Femur (tissue), 1 donor: Measurements from ENCODE around the gene MOXD1.
"Not testable (repeated sequence)": the region's sequence is repeated elsewhere in the genome, so short reads cannot be mapped to it uniquely, and the experiment has no call there.

Experiments used
- DNase-seq: peaks from one replicate; pipeline ENCODE4 v3.0.0-alpha.2; 2017

MOXD1 gene

DNA sequence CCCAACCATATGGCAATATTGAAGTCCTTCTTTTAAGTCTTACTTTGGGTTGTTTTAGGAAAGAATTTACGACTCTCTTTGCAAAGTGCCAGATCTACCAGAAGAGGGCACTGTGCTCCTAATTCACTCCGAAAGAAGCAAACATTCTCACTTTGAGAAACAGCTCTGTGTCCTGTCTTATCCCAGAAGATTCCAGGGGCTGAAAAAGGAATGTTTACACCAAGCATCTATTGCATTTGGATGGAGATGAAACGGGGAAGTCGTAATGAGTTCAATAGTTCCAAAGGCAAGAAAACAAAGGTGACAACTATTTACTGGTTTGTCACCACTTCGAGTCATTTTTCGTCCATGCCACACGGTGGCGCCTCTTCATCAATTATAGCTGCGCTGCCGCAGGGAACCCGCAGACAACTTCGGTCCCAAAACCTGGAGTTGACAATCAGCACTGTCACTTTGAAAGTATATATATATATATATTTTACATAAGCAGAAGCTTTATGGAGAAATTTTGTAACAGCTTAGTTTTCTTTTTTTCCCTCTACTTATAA lies 121.6 kb downstream of the MOXD1 start:
- DNase-seq = peak; percentile 76

DNA sequence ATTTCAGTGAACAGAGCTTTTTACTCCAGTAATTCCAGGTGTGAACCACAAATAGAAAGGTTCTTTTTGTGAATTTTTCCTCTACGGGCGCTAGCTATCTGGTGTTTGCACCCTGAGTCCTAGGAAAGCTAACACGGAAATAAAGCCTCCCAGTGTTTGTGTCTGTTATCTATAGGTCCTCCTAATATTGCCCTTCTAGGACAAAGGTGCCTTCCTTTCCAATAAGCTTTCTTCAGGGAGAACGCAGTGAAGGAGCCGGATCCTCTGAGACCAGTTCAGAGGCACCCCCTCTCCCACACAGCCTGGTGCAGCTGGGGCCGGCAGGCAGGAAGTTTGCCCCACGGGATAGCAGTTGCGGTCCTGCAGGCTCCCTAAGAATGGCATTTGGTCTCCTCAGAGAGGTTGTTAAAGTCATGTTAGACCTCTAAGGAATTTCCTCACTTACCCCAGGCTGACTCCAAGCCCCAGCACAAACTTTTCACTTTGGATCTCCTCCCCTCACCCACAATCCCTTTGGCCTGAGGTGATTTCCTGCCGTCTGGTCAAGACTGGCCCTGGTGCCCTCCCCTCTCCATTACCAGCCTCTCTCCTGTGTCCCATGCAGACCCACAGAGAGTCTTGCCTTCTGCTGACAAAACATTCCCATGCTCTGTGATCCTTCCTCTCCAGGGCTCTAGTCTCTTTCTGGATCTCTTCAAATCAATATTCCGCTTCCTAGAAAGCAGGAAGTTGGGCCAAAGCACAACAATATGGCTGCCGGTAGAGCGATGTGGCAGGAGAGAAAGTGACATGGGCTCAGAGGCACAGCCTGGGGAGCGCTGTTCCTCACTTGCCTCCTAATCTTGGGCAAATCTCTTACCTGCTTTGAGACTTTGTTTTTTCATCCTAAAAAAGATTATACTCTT lies 126.0 kb downstream of the MOXD1 start:
- no peak for DNase-seq

DNA sequence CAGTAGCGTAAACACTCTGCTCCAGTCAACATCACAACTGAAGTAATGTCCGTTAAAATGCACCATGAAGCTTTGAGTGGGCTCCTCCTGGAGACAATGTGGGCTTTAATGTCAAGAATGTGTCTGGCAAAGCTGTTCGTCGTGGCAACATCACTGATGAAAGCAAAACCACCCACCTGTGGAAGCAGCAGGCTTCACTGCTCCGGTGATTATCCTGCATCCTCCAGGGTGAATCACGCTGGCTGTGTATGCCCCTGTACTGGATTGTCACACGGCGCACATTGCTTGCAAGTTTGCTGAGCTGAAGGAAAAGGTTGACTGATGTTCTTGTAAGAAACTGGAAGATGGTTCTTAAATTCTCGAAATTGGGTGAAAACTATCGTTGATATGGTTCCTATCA lies 128.5 kb downstream of the MOXD1 start:
- no peak for DNase-seq

DNA sequence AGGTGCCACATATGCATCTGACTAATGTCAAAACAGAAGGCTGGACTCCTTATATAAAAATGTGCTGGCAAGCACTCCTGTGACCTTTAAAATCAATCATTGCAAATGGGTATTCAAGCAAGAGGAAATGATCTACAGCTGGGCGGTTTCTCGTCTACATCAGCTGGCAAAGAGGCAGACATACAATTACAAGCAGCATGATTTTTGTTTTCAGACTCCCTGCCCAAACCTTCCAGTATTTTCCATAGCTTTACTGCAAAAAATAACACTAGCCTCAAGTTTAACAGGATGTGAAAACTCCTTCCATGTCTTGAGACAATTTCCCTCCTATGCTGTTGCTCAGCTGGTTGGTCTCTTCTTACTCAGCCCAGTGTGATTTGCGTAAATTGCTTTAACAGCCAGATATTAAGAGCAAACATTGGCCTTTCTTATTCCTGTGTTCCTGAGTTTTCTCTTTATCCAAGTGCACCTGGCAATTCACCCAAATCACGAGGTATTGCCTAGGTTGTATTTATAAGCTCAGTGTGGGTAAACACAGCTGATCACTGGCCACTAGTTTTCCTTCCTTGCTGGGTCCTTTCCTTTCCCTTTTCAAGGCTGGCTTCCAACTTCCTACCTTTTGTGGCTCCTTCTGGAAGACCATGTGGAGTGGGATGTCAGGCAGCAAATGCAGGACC lies 130.4 kb downstream of the MOXD1 start:
- peak; percentile 63 for DNase-seq

DNA sequence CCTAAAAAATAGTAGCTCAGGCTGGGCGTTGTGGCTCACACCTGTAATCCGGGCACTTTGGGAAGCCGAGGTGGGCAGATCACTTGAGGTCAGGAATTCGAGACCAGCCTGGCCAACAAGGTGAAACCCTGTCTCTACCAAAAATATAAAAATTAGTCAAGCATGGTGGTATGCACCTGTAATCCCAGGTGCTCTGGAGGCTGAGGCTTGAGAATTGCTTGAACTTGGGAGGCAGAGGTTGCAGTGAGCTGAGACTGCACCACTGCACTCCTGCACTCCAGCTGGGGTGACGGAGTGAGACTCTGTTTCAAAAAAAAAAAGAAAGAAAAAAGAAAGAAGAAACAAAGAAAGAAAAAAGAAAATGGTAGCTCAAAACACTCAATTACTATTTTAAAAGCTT lies 132.6 kb downstream of the MOXD1 start:
- DNase-seq = not testable (repeated sequence)

DNA sequence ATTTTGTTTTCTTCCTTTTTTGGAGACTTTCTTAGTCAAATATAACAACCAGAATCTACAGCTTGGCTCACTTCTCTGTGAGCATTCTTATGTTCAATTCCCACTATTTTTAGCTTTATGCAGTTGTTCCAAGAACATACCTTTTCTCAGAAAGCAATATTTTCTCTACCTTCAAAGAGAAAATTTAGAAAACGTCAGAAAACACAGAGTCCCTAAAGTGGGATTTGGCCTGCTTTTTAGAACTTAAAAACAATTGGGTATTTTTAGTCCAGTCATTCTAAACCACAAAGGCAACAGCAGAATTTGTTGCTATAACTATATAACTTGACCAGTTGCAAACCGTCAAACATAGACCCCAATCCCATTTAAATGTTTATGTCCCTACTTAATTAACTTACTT lies 133.1 kb downstream of the MOXD1 start:
- DNase-seq = no peak

DNA sequence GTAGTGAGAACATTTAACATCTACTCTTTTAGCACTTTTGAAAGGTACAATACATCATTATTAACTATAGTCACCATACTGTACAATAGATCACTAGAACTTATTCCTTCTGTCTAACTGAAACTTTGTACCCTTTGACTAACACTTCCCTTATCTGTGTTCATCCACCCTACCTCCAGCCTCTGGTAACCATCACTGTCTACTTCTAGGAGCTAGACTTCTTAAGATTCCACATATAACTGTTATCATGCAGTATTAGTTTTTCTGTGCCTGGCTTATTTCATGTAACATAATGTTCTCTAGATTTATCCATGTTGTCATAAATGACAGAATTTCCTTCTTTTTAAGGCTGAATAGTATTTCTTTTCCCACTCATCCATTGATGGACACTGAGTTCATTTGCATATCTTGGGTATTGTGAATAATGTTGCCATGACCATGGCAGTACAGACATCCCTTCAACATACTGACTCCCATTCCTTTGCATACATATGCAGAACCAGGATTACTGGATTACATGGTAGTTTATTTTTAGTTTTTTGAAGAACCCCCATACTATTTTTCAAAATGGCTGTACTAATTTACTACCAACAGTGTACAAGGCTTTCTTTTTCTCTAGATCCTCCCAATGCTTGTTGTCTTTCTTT lies 135.7 kb downstream of the MOXD1 start:
- DNase-seq = no peak

DNA sequence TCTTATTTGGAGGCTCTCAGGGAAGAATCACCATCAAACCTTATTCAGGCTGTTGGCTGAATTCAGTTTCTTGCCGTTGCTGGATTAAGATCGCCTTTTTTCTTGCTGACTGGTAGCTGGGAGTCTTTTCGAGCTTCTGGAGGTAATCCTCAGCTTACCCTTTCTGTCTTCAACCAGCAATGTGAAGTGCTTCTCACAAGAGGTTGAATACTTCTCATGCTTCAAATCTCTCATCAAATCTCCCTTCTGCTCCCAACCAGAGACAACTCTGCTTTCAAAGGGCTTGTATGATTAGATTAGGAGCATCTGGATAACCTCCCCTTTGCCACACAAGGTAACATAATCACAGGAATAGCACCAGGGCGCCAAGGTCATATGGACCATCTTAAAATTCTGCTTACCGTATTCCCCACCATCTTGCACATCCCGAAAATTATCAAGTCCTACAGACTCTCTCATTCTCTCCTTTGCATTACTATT lies 137.2 kb downstream of the MOXD1 start:
- no peak for DNase-seq

DNA sequence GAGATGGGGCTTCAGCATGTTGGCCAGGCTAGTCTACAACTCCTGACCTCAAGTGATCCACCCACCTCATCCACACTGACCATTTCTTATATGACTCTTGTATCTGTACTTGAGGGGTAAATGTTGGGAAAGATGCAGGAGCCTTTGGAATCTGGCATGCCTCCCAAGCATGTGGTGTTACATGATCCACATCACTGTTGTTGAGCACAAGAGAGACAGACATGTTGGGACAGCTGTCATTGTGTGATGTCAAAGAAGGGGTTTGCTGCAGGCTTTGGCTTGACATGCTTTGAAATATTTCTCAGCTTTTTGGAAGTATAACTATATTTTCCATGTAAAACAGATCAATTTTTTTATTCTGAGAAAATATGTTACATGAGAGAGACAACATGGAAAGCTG lies 139.9 kb downstream of the MOXD1 start:
- peak; percentile 72 for DNase-seq

DNA sequence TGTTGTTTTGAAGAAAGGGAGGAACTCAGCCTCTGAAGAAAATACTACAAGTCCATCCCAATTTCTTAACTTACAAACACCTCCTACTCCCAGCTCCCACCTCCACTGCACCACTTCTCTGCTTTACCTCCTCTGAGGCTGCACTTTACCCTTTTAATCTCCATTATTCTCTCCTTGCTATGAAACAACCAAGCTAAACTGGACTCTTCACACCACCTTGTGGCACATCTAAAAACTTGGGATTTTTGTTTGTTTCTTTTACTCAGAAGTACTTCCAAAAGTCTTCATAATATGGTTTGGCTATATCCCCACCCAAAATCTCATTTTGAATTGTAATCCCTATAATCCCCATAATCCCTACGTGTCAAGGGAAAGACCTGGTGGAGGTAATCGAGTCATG lies 142.2 kb downstream of the MOXD1 start:
- DNase-seq = no peak

DNA sequence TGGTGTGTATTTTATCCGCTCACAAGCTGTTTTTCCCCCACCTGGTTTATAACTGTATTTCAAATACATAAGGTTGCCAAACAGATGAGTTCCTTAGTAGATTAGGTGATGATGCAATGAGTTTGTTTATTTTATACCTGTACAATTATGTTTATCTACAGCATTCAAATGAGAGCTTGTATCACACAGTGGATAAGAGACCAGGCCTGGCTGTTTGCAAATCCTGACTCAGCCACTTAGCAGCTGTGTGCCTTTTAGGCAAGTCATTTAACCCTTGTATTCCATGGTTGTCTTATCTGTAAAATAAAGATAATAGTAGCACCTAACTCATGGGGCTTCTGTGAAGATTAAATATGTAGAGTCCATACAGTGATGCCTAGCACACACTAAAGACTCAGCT lies 143.7 kb downstream of the MOXD1 start:
- DNase-seq = no peak

DNA sequence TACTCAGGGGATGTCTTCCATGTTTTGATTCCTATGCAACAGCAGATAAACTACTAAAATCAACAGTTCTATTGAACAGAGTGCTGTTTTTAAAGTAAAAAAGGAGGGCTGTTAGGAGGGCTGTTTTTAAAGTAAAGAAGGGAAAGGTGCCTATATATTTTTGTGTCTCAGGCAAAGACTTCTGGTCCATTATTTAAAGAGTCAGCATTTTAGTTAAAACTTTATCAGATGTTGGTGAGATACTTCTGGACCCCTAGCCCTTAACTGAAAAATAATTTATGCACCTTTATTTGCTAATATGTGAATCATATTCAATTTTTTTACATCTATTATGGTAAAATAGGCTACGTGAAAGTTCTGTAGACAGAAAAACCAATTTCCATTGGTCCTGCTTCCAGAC lies 144.8 kb downstream of the MOXD1 start:
- no peak for DNase-seq

DNA sequence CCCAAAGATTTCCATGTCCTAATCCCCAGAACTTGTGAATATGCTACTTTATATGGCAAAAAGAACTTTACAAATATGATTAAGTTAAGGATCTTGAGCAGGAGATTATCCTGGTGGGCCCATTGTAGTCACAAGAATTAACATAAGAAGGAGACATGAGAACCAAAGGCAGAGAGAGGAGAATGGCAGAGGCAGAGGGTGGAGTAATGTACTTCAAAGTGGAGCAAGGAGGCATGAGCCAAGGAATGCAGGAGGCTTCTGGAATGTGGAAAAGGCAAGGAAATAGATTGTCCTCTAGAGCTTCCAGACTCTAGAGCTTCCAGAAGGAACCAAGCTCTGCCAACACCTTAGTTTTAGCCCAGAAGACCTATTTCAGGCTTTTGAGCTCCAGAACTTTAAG lies 147.4 kb downstream of the MOXD1 start:
- DNase-seq = no peak

DNA sequence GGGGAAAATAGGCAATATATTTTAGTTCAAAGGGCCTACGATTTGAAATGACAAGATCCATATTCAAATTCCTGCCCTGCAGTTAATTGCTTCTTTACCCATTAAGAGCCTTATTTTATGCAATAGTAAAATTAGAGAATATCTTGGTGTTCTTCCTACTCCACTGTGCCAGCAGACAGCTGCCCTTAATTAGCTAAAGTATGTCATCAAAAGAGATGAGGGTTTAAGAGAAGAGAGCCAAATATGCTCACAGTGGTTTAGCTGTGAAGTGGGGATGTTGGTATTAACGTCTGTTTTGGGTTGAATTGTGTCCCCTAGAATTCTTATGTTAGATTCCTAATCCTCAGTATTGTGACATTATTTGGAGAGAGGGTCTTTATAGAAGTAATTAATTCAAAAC lies 148.1 kb downstream of the MOXD1 start:
- DNase-seq = no peak

DNA sequence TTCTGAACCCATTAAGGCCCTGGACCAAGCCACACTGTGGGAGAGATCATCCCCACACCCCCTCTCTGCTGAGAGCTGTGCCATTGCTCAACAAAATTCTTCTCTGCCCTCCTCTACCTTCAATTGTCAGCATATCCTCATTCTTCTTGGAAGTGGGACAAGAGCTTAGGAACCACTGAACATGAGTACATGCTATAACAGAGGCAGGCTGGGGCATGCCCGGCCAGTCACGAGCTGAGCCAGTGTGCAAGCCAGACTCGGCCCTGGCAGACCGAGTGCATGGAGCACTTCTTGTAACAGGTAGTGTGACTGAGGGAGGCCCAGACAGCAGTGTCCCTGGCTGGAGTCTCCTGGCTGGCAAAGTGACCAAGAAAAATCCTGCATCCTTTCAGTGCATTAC lies 149.2 kb downstream of the MOXD1 start:
- DNase-seq = no peak

DNA sequence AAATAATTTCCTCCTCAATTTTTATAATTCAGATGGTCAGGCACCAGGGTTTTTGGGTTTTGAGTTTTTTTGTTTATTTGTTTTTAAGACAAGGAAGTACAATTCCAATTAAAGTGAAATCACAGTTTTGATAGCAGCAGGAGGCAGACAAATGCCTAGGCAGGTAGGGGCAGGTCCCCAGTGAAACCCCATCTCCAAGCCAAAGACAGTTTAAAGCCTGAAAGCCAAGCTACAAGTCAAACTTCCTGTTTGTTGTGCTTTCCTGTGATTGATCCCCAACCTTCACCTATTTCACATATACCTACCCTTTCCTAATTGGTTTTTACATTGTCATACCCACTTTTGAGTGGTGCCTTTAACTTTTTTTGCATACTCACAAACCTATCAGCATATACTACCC lies 149.6 kb downstream of the MOXD1 start:
- DNase-seq = no peak

DNA sequence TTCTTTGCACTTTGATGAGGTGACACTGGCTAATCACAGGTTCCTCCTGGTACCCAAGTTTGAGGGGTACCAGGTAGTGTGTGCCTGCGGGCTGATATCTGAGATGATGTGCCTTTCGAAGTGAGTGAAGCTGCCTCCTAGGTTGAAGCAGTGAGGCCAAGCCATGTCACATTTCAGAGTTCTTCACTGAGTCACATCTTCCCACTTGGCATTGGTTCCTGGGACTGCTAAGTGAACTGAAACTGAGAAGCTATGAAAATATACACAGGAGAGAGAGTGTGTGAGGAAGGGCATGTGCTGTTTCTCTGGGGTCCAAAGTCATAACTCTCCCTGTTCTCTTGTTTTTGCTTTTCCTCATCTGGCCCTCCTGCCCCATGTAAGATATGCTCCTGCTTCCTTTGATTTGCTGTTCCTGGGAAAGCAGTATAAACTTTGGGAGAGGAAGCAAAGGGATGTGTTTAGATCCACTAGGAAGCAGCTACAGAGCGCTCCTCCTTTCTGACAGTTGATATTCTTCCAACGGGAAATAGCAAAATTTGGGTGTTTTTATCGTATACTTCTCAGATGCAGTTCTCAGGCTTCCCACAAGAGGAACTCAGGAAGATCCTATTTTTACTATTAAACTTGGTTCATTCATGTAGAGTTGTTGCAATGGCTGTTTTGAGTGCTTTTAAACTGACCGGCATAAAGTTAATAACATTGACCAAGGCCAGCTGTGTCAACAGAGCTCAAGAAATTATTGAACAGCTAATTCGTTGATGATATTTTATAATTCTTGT lies 153.7 kb downstream of the MOXD1 start:
- DNase-seq = no peak

DNA sequence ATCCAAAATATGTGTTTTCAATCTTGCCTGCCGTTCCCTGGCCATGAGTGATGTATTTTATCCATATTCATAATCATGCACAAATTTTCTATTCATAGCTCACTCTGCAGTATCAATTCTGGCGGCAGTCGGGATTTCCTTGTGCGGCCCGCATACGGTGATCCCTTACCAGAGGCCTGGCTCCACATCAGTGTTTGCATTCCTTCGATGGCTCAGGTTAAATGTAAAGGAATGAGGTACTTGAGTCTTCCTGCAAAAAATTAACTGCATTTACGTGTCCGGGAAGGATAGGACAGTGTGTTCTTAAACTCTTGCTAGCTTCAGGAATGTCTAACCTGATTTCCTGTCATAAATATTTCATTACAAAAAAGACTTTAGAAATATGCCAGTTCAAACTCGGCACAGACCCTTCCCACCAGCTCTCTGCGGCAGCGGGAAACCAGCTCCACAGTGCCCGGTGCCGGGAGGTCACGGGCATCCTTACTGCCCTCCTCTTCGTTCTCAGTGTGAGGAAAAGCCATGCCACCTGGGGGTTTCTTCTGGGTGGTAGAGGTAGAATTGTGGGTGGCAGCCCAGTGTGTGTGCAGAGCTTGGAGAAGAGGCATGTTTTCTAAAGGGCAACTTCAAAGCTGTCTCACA lies 154.5 kb downstream of the MOXD1 start:
- DNase-seq = peak; percentile 36

DNA sequence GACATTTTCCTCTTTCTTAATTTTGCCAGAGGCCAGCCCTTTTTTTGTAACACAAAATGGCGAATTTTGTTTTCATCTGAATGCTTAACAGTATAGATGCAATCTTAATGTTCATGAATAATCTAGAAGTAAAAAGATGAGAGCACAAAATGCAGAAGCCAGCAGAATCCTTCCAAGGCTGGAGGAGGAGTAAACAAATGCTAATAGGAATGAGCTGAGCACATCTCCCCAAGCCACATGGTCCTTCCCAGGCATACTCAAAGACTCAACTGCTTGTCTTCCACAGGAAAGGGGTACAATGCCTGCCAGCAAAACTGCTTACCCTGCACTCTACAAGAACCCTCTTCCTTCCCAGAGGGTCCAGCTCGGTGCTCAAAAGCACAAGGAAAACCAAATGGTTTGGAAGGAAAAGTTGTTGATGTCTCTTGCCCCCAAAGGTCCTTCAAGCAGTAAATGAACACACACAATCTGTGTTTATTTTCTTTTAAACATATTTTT lies 155.1 kb downstream of the MOXD1 start:
- DNase-seq = no peak
